ENCODE measurements around the gene WAC.
"Not testable (repeated sequence)": the region's sequence is repeated elsewhere in the genome, so short reads cannot be mapped to it uniquely, and the experiment has no call there.

Gene WAC

GRCh38 chr10:28606568-28606967 is 73.7 kb downstream of the WAC start:
- TF ChIP-seq, protein P1, sequence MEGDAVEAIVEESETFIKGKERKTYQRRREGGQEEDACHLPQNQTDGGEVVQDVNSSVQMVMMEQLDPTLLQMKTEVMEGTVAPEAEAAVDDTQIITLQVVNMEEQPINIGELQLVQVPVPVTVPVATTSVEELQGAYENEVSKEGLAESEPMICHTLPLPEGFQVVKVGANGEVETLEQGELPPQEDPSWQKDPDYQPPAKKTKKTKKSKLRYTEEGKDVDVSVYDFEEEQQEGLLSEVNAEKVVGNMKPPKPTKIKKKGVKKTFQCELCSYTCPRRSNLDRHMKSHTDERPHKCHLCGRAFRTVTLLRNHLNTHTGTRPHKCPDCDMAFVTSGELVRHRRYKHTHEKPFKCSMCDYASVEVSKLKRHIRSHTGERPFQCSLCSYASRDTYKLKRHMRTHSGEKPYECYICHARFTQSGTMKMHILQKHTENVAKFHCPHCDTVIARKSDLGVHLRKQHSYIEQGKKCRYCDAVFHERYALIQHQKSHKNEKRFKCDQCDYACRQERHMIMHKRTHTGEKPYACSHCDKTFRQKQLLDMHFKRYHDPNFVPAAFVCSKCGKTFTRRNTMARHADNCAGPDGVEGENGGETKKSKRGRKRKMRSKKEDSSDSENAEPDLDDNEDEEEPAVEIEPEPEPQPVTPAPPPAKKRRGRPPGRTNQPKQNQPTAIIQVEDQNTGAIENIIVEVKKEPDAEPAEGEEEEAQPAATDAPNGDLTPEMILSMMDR (IDR thresholded peaks at IDR 0.05; ENCODE audit: low read length, missing control alignments), result no peak
- no peak for DNase-seq (ENCODE audit: low read depth)
- H3K4me3 ChIP-seq (replicated peaks; ENCODE audit: low read depth, low read length), result no peak overlapping the region

GRCh38 chr10:28609636-28610035 is 76.7 kb downstream of the WAC start:
- DNase-seq (ENCODE audit: low read depth); H3K4me3 ChIP-seq (replicated peaks; ENCODE audit: low read depth, low read length): not testable (repeated sequence)

DNA sequence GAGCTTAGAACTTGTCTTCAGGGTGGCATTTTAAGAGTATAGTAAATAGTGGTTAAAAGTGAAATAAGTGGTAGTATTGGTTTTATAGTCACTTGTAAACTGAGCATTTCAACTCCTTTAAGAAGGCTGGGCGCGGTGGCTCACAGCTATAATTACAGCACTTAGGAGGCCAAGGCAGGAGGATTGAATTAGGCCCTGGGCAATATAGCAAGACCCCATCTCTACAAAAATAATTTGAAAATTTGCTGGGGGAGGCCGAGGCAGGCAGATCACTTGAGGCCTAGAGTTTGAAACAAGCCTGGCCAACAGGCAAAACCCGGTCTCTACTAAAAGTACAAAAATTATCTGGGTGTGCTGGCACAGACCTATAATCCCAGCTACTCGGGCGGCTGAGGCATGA is 80.0 kb downstream of the WAC start:
- no peak overlapping the region for H3K4me3 ChIP-seq (replicated peaks; ENCODE audit: low read depth, low read length)
- DNase-seq (ENCODE audit: low read depth), result no peak
- TF ChIP-seq, protein P1 (IDR thresholded peaks at IDR 0.05; ENCODE audit: low read length, missing control alignments), result no peak

DNA sequence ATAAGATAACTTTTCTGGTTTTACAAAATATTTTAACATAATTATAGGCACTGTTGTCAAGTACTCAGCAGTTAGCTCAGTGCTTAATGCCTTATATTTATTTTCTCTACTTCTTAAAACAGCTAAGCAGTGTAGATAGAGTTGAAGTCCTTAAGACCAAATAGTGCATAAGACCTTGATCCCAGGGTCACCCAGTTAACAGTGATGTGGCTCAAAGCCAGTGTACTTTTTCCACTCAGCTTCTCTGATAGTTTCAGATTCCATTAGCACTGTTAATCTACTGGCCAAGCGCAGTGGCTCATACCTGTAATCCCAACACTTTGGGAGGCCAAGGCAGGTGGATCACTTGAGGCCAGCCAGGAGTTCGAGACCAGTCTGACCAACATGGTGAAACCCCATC is 83.6 kb downstream of the WAC start:
- TF ChIP-seq, protein P1 (IDR thresholded peaks at IDR 0.05; ENCODE audit: low read length, missing control alignments), result no peak
- no peak overlapping the region for H3K4me3 ChIP-seq (replicated peaks; ENCODE audit: low read depth, low read length)
- no peak for DNase-seq (ENCODE audit: low read depth)

- no peak overlapping the region for H3K4me3 ChIP-seq (replicated peaks; ENCODE audit: low read depth, low read length)
- TF ChIP-seq, protein P1 (IDR thresholded peaks at IDR 0.05; ENCODE audit: low read length, missing control alignments), result no peak
- DNase-seq (ENCODE audit: low read depth), result no peak
Observed at GRCh38 chr10:28619455-28619854, 86.5 kb downstream of the WAC start.

- TF ChIP-seq, protein P1 (IDR thresholded peaks at IDR 0.05; ENCODE audit: low read length, missing control alignments), result no peak
- no peak for DNase-seq (ENCODE audit: low read depth)
- no peak overlapping the region for H3K4me3 ChIP-seq (replicated peaks; ENCODE audit: low read depth, low read length)
Observed at GRCh38 chr10:28620251-28620650, 87.3 kb downstream of the WAC start.

DNA sequence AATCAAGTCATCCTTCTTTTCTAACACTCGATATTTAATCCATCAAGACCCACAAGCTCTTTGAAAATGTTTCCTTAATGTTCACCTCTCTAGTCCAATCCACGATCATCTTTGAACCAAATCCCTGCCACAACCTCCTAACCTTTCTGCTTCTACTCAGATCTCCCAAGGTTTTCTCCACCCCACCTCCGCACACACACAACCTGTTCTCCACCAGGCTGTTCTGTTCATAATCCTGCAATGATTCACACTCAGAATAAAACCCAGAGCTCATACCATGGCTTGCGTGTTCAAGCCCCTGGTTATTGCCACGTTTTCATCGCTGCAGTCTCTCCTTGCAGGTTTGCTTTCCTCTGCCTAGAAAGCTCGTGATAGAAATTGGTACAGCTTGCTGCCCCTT is 90.6 kb downstream of the WAC start:
- TF ChIP-seq, protein P1 (IDR thresholded peaks at IDR 0.05; ENCODE audit: low read length, missing control alignments), result no peak
- H3K4me3 ChIP-seq (replicated peaks; ENCODE audit: low read depth, low read length), result no peak overlapping the region
- no peak for DNase-seq (ENCODE audit: low read depth)

DNA sequence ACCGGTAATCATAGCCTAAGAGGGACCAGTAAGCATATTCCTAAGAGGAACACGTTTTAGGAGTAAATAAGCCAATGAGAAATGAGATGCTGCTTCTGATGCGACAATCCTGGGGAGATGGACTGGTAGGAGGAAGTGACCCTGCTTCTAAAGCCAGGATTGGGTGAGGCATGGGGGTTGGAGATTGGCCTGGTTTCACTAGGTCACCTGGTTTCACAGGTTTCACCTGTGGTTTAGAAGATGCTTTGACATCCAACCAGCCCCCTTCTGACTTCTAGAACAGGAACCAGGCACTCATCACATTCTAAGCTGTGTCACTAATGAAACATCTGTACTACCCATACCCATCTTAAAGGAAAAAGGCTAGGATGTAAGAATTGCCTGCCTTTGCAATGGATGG is 91.4 kb downstream of the WAC start:
- TF ChIP-seq, protein P1 (IDR thresholded peaks at IDR 0.05; ENCODE audit: low read length, missing control alignments), result no peak
- DNase-seq (ENCODE audit: low read depth), result no peak
- no peak overlapping the region for H3K4me3 ChIP-seq (replicated peaks; ENCODE audit: low read depth, low read length)

All from fibroblast of pulmonary artery (primary cell).